HepG2 (cell line): ENCODE measurements around the gene USP7. TPM values are rescaled to one million over a fixed set of nuclear protein-coding genes. Genes with fewer than 3 reads are reported as not detected.

Source experiments
- polyA plus RNA-seq, 8 experiments: library from polyadenylated mRNA; depleted of rRNA in 3 of 8; stranded (reverse) in 7 of 8; unstranded in 1 of 8; fragments of >200 nt; fragmentation: Illumina TruSeq in 4 of 8; extraction: Trizol in 4 of 8; gene quantifications; 2 replicates each; pipeline versions ENCODE4 v1.2.1 to v1.2.3, GENCODE V29; 2011 to 2016; ENCODE audit warnings: low read depth in 4 of 8, missing spikeins in 1 of 8, mixed read lengths in 1 of 8; ENCODE audit not compliant: insufficient read depth in 1 of 8
- total RNA-seq, 5 experiments: library from RNA; depleted of rRNA; stranded (reverse); fragments of >200 nt; fragmentation: Illumina TruSeq; extraction: Trizol; gene quantifications; 2 replicates each; pipeline ENCODE4 v1.2.3, GENCODE V29; 2016; ENCODE audit warnings: low read depth in 1 of 5
- TF ChIP-seq, protein P1 (sequence below): sonication (generic); formaldehyde crosslinking; IDR thresholded peaks from 2 replicates; pipeline ENCODE4 v1.4.0; 2020; ENCODE audit warnings: missing genetic modification reagents, mild to moderate bottlenecking, borderline replicate concordance
- TF ChIP-seq, protein P2 (sequence below): sonication (generic); formaldehyde crosslinking; IDR thresholded peaks from 2 replicates; pipeline ENCODE4 v1.4.0; 2020; ENCODE audit warnings: mild to moderate bottlenecking, missing genetic modification reagents, borderline replicate concordance

The USP7 gene
- total and polyA plus RNA-seq, 2 of the 13 experiments (the other 11 are each of a cell fraction or from before 2014, with no cell fraction given), result 52.5 to 173 TPM

DNA sequence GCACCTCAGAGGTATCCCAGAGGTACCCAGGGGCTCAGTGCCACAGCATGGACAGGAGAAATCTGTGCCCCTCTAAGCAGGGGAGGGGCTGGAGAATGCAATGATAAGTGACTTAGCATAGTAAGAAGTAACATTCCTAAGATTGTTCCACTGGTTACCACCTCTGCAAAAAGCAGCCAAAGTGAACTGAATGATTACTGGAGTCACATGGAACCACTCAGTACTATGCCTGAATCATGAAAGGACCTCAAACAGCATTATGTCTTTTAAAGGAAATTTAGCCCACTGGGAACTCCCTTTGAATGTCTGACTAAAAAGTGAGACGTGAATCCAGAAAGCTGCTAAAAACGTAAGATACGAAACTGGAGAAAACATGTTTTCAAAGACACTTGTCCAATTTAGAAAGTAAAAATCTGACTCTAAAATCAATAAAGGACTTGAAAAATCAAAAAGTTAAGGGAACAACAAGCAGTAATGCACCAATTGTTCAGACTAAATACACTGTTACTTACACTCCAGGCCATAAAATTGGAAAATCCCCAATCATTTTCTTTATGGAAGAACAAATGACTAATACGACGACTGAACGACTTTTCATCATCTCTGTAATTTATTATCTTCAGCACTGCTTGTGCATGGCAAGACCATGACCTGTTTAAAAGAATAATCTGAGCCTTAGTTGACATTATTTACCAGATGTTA is 42.9 kb downstream of the USP7 start (continued):
- TF ChIP-seq, protein P1, sequence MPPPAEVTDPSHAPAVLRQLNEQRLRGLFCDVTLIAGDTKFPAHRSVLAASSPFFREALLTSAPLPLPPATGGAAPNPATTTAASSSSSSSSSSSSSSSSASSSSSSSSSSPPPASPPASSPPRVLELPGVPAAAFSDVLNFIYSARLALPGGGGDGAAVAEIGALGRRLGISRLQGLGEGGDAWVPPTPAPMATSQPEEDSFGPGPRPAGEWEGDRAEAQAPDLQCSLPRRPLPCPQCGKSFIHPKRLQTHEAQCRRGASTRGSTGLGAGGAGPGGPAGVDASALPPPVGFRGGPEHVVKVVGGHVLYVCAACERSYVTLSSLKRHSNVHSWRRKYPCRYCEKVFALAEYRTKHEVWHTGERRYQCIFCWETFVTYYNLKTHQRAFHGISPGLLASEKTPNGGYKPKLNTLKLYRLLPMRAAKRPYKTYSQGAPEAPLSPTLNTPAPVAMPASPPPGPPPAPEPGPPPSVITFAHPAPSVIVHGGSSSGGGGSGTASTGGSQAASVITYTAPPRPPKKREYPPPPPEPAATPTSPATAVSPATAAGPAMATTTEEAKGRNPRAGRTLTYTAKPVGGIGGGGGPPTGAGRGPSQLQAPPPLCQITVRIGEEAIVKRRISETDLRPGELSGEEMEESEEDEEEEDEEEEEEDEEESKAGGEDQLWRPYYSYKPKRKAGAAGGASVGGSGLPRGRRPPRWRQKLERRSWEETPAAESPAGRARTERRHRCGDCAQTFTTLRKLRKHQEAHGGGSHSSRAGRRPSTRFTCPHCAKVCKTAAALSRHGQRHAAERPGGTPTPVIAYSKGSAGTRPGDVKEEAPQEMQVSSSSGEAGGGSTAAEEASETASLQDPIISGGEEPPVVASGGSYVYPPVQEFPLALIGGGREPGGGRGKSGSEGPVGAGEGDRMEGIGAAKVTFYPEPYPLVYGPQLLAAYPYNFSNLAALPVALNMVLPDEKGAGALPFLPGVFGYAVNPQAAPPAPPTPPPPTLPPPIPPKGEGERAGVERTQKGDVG (CRISPR knock-in tag), result no peak
- TF ChIP-seq, protein P2, sequence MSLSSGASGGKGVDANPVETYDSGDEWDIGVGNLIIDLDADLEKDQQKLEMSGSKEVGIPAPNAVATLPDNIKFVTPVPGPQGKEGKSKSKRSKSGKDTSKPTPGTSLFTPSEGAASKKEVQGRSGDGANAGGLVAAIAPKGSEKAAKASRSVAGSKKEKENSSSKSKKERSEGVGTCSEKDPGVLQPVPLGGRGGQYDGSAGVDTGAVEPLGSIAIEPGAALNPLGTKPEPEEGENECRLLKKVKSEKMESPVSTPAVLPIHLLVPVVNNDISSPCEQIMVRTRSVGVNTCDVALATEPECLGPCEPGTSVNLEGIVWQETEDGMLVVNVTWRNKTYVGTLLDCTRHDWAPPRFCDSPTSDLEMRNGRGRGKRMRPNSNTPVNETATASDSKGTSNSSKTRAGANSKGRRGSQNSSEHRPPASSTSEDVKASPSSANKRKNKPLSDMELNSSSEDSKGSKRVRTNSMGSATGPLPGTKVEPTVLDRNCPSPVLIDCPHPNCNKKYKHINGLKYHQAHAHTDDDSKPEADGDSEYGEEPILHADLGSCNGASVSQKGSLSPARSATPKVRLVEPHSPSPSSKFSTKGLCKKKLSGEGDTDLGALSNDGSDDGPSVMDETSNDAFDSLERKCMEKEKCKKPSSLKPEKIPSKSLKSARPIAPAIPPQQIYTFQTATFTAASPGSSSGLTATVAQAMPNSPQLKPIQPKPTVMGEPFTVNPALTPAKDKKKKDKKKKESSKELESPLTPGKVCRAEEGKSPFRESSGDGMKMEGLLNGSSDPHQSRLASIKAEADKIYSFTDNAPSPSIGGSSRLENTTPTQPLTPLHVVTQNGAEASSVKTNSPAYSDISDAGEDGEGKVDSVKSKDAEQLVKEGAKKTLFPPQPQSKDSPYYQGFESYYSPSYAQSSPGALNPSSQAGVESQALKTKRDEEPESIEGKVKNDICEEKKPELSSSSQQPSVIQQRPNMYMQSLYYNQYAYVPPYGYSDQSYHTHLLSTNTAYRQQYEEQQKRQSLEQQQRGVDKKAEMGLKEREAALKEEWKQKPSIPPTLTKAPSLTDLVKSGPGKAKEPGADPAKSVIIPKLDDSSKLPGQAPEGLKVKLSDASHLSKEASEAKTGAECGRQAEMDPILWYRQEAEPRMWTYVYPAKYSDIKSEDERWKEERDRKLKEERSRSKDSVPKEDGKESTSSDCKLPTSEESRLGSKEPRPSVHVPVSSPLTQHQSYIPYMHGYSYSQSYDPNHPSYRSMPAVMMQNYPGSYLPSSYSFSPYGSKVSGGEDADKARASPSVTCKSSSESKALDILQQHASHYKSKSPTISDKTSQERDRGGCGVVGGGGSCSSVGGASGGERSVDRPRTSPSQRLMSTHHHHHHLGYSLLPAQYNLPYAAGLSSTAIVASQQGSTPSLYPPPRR (CRISPR knock-in tag), result no peak
- TF ChIP-seq, all 625 proteins: peak for 0
